ENCODE data around the gene MSRB1. TPM values are rescaled to one million over a fixed set of nuclear protein-coding genes. Genes with fewer than 3 reads are reported as not detected.
A peak's percentile ranks its signal among the peaks of the same experiment; 100 is the strongest.

MSRB1 gene
- total RNA-seq, 1 donor from 2014 or later = 23.7 TPM

- Histone ChIP-seq H3K4me3 (ENCODE audit: insufficient read depth, low read depth, low read length) (no peak overlapping the region), H4K20me1 (ENCODE audit: insufficient read depth, low read length) (peaks cover 48% of the 10 kb centered on the region), H3K27ac (ENCODE audit: low read depth, low read length) (no peak overlapping the region), H3K27me3 (ENCODE audit: insufficient read depth, low read length) (peaks cover 32% of the 10 kb centered on the region), H3K9me3 (ENCODE audit: insufficient read depth, low read depth, low read length) (no peaks in the 10 kb centered on the region), H3K36me3 (ENCODE audit: insufficient read depth, low read length) (peaks cover 5% of the 10 kb centered on the region), H3K79me2 (ENCODE audit: insufficient read depth, low read length) (peaks cover 16% of the 10 kb centered on the region), H3K9ac (ENCODE audit: low read length) (no peak overlapping the region), H2AFZ (ENCODE audit: low read depth, low read length) (no peak overlapping the region), H3K4me2 (ENCODE audit: low read length) (no peak overlapping the region), H3K4me1 (ENCODE audit: insufficient read depth, low read length) (peaks cover 15% of the 10 kb centered on the region)
- FAIRE-seq (no peak), DNase-seq (ENCODE audit: low read depth) (no peak)
- Mint-ChIP-seq H3K27me3 (ENCODE audit: low read depth, unreplicated experiment) (peaks cover 19% of the 10 kb centered on the region), H3K36me3 (ENCODE audit: low read depth, unreplicated experiment) (peaks cover 3% of the 10 kb centered on the region), H3K9me3 (ENCODE audit: unreplicated experiment) (no peaks in the 10 kb centered on the region), H3K27ac (ENCODE audit: unreplicated experiment) (no peak overlapping the region), H3K4me3 (ENCODE audit: unreplicated experiment) (no peak overlapping the region), H3K4me1 (ENCODE audit: low read depth, unreplicated experiment) (peaks cover 2% of the 10 kb centered on the region)
- no peak for TF ChIP-seq CTCF (IDR thresholded peaks at IDR 0.05; ENCODE audit: insufficient read depth, low read depth, low read length)
- TF ChIP-seq EZH2 (IDR thresholded peaks at IDR 0.05; ENCODE audit: insufficient read depth, low read length) = no peak
Measured at GRCh38 chr16:1982013-1982433, 39.0 kb upstream of the MSRB1 start.

GRCh38 chr16:1981398-1981836 is 38.4 kb upstream of the MSRB1 start, which contains the start of gene NOXO1:
Gene NOXO1 (minus strand): TSS chr16:1981469. CDS start chr16:1981179, 290 bp downstream.
- H3K9me3 ChIP-seq (ENCODE audit: insufficient read depth, low read depth, low read length) = no peaks in the 10 kb centered on the region
- no peaks in the 10 kb centered on the region for H3K9me3 Mint-ChIP-seq (ENCODE audit: unreplicated experiment)
- DNase-seq (ENCODE audit: low read depth) = no peak
- peaks cover 16% of the 10 kb centered on the region for H3K79me2 ChIP-seq (ENCODE audit: insufficient read depth, low read length)
- H3K27ac ChIP-seq (ENCODE audit: low read depth, low read length) = no peak within 1 kb of the TSS
- no peak within 1 kb of the TSS for H3K4me3 ChIP-seq (ENCODE audit: insufficient read depth, low read depth, low read length)
- H3K27me3 ChIP-seq (ENCODE audit: insufficient read depth, low read length) = peaks cover 32% of the 10 kb centered on the region
- peaks cover 46% of the 10 kb centered on the region for H4K20me1 ChIP-seq (ENCODE audit: insufficient read depth, low read length)
- peak within 1 kb of the TSS; percentile 62 for H3K27ac Mint-ChIP-seq (ENCODE audit: unreplicated experiment)
- FAIRE-seq = no peak
- TF ChIP-seq CTCF (IDR thresholded peaks at IDR 0.05; ENCODE audit: insufficient read depth, low read depth, low read length) (no peak), EZH2 (IDR thresholded peaks at IDR 0.05; ENCODE audit: insufficient read depth, low read length) (no peak)
- H3K27me3 Mint-ChIP-seq (ENCODE audit: low read depth, unreplicated experiment) = peaks cover 19% of the 10 kb centered on the region
- H3K9ac ChIP-seq (ENCODE audit: low read length) = no peak within 1 kb of the TSS
- peaks cover 2% of the 10 kb centered on the region for H3K4me1 Mint-ChIP-seq (ENCODE audit: low read depth, unreplicated experiment)
- H3K4me2 ChIP-seq (ENCODE audit: low read length) = no peak within 1 kb of the TSS
- H3K36me3 ChIP-seq (ENCODE audit: insufficient read depth, low read length) = peaks cover 7% of the 10 kb centered on the region
- peaks cover 15% of the 10 kb centered on the region for H3K4me1 ChIP-seq (ENCODE audit: insufficient read depth, low read length)
- H3K4me3 Mint-ChIP-seq (ENCODE audit: unreplicated experiment) = no peak within 1 kb of the TSS
- no peak within 1 kb of the TSS for H2AFZ ChIP-seq (ENCODE audit: low read depth, low read length)
- H3K36me3 Mint-ChIP-seq (ENCODE audit: low read depth, unreplicated experiment) = peaks cover 1% of the 10 kb centered on the region

- H3K27me3 ChIP-seq (ENCODE audit: insufficient read depth, low read length) = peaks cover 32% of the 10 kb centered on the region
- peaks cover 2% of the 10 kb centered on the region for H3K4me1 Mint-ChIP-seq (ENCODE audit: low read depth, unreplicated experiment)
Measured at GRCh38 chr16:1980770-1981087, 37.7 kb upstream of the MSRB1 start.

More at GRCh38 chr16:1980770-1981087, 37.7 kb upstream of the MSRB1 start:
- Histone ChIP-seq H3K4me2 (ENCODE audit: low read length) (no peak overlapping the region), H3K9ac (ENCODE audit: low read length) (no peak overlapping the region), H4K20me1 (ENCODE audit: insufficient read depth, low read length) (peaks cover 45% of the 10 kb centered on the region), H3K4me1 (ENCODE audit: insufficient read depth, low read length) (peaks cover 15% of the 10 kb centered on the region), H3K27ac (ENCODE audit: low read depth, low read length) (no peak overlapping the region), H2AFZ (ENCODE audit: low read depth, low read length) (no peak overlapping the region), H3K79me2 (ENCODE audit: insufficient read depth, low read length) (peaks cover 10% of the 10 kb centered on the region), H3K36me3 (ENCODE audit: insufficient read depth, low read length) (peaks cover 7% of the 10 kb centered on the region), H3K4me3 (ENCODE audit: insufficient read depth, low read depth, low read length) (no peak overlapping the region), H3K9me3 (ENCODE audit: insufficient read depth, low read depth, low read length) (no peaks in the 10 kb centered on the region)
- Mint-ChIP-seq H3K4me3 (ENCODE audit: unreplicated experiment) (no peak overlapping the region), H3K27me3 (ENCODE audit: low read depth, unreplicated experiment) (peaks cover 19% of the 10 kb centered on the region), H3K9me3 (ENCODE audit: unreplicated experiment) (no peaks in the 10 kb centered on the region), H3K36me3 (ENCODE audit: low read depth, unreplicated experiment) (peaks cover 1% of the 10 kb centered on the region), H3K27ac (ENCODE audit: unreplicated experiment) (no peak overlapping the region)
- no peak for DNase-seq (ENCODE audit: low read depth)
- TF ChIP-seq CTCF (IDR thresholded peaks at IDR 0.05; ENCODE audit: insufficient read depth, low read depth, low read length) (no peak), EZH2 (IDR thresholded peaks at IDR 0.05; ENCODE audit: insufficient read depth, low read length) (peak; percentile 9)
- no peak for FAIRE-seq

Measured in astrocyte (in vitro differentiated cells and primary cell).